ENCODE data around the gene PRAMEF13. TPM values are rescaled to one million over a fixed set of nuclear protein-coding genes. Genes with fewer than 3 reads are reported as not detected.

PRAMEF13 gene
- total RNA-seq, 1 donor from 2014 or later: not detected

Other genes starting within 250 kb of the PRAMEF13 start
- gene PRAMEF27, start 144.8 kb downstream of the PRAMEF13 start, total RNA-seq: not detected
- not detected for gene HNRNPCL3, start 140.6 kb downstream of the PRAMEF13 start, total RNA-seq
- not detected for gene PRAMEF25, start 130.6 kb downstream of the PRAMEF13 start, total RNA-seq
- not detected for gene HNRNPCL2, start 84.6 kb downstream of the PRAMEF13 start, total RNA-seq
- gene PRAMEF26, start 45.4 kb downstream of the PRAMEF13 start, total RNA-seq: not detected
- not detected for gene HNRNPCL4, start 35.8 kb downstream of the PRAMEF13 start, total RNA-seq
- gene PRAMEF9, start 29.6 kb downstream of the PRAMEF13 start, total RNA-seq: not detected
- gene PRAMEF18, start 24.7 kb upstream of the PRAMEF13 start, total RNA-seq: not detected
- not detected for gene PRAMEF5, start 52.8 kb upstream of the PRAMEF13 start, total RNA-seq
- not detected for gene PRAMEF8, start 83.7 kb upstream of the PRAMEF13 start, total RNA-seq
- not detected for gene PRAMEF33, start 102.1 kb upstream of the PRAMEF13 start, total RNA-seq
- not detected for gene PRAMEF15, start 114.2 kb upstream of the PRAMEF13 start, total RNA-seq
- not detected for gene PRAMEF14, start 145.7 kb upstream of the PRAMEF13 start, total RNA-seq
- gene PRAMEF19, start 170.5 kb upstream of the PRAMEF13 start, total RNA-seq: not detected
- gene PRAMEF17, start 188.2 kb upstream of the PRAMEF13 start, total RNA-seq: not detected
- not detected for gene PRAMEF20, start 209.0 kb upstream of the PRAMEF13 start, total RNA-seq